Measurements from ENCODE around the gene CARD14. TPM values are rescaled to one million over a fixed set of nuclear protein-coding genes. Genes with fewer than 3 reads are reported as not detected.

The CARD14 gene
- total RNA-seq, 2 experiments from 2014 or later: not detected

DNA sequence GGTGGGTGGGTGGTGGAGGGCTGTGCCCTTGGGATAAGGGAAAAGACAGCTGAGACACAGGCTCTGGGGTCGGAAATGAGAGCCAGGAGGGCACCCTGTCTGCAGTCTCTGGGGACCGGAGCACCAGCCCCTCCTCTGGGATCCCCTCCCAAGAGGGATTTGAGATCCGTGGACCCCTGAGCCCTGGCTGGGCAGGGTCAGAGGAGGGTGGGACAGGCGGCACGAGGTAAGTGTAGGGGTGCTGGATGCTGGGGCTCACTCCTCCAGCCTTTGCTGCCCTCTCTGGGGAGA lies 49.9 kb downstream of the CARD14 start:
- Mint-ChIP-seq H3K27ac (peak overlapping the region; percentile 88), H3K9me3 (no peaks in the 10 kb centered on the region), H3K4me3 (peak overlapping the region; percentile 87), H3K36me3 (peaks cover 2% of the 10 kb centered on the region), H3K4me1 (peaks cover 29% of the 10 kb centered on the region), H3K27me3 (no peaks in the 10 kb centered on the region)
- DNase-seq: no peak

- peaks cover 2% of the 10 kb centered on the region for H3K36me3 Mint-ChIP-seq
Observed at GRCh38 chr17:80220054-80220735, 50.4 kb downstream of the CARD14 start, which contains the start of the genes SGSH and SLC26A11. Gene SGSH, minus strand, starts transcription at chr17:80220333. Its CDS starts 20 bp downstream, at chr17:80220313. Gene SLC26A11, plus strand, starts transcription at chr17:80220427. Its CDS starts 1,134 bp downstream, at chr17:80221561.

DNA sequence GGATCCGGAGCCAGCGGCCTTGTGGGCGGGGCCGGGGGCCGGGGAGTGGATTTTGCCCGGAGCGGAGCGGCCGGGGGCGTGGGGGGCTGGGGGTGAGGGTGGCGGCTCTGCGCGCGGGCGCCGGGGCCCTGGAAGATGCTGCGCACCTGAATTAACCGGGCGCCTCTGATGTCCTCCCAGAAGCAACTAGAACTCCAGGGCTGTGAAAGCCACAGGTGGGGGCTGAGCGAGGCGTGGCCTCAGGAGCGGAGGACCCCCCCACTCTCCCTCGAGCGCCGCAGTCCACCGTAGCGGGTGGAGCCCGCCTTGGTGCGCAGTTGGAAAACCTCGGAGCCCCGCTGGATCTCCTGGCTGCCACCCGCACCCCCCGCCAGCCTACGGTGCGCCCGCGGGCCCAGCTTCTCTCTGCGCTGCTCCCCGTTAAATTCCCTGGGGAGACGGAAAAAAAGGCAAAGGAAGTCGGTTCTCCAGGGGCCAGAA lies 50.9 kb downstream of the CARD14 start:
- peak overlapping the region; percentile 61 for H3K4me3 Mint-ChIP-seq
- H3K27ac Mint-ChIP-seq: no peak overlapping the region
- no peaks in the 10 kb centered on the region for H3K9me3 Mint-ChIP-seq
- no peak for DNase-seq
- peaks cover 2% of the 10 kb centered on the region for H3K36me3 Mint-ChIP-seq
- peaks cover 29% of the 10 kb centered on the region for H3K4me1 Mint-ChIP-seq
- no peaks in the 10 kb centered on the region for H3K27me3 Mint-ChIP-seq

More at GRCh38 chr17:80220054-80220735, 50.4 kb downstream of the CARD14 start, which contains the start of the genes SGSH and SLC26A11:
- H3K9me3 Mint-ChIP-seq: no peaks in the 10 kb centered on the region
- peak within 1 kb of the TSS; percentile 88 for H3K27ac Mint-ChIP-seq
- peak; percentile 70 for DNase-seq
- H3K27me3 Mint-ChIP-seq: no peaks in the 10 kb centered on the region
- H3K4me3 Mint-ChIP-seq: peak within 1 kb of the TSS; percentile 87
- H3K4me1 Mint-ChIP-seq: peaks cover 29% of the 10 kb centered on the region

GRCh38 chr17:80221351-80222105 lies 51.7 kb downstream of the CARD14 start:
- H3K4me3 Mint-ChIP-seq: peak overlapping the region; percentile 61
- H3K4me1 Mint-ChIP-seq: peaks cover 29% of the 10 kb centered on the region
- H3K27ac Mint-ChIP-seq: no peak overlapping the region
- peaks cover 2% of the 10 kb centered on the region for H3K36me3 Mint-ChIP-seq
- H3K27me3 Mint-ChIP-seq: no peaks in the 10 kb centered on the region
- no peaks in the 10 kb centered on the region for H3K9me3 Mint-ChIP-seq
- DNase-seq: no peak

DNA sequence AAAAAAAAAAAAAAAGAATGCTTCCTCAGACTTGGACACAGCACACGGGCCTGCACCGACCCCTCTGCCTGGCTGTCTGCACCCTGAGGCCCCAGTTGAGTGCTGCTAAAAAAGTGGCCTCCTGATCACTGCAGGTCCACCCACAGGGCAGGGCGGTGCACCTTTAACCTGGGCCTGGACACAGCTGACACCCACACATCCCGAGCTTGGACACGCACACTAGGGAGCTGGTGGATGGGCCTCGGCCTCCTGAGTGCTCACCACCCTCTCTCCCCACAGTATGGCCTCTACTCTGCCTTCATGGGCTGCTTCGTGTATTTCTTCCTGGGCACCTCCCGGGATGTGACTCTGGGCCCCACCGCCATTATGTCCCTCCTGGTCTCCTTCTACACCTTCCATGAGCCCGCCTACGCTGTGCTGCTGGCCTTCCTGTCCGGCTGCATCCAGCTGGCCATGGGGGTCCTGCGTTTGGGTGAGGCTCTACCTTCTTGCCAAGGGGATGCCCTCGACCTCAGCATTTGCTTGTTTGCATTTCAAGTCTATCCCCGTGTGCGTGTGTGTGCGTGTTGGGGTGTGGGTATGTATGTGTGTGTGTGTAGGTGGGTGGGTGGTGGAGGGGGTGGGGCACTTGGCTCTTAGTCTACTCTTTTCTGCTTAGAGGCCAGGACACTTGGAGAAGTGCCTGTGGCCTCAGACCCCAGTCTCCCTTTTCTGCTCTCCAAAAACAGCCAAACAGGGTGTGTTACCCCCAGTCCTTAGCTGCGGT lies 52.7 kb downstream of the CARD14 start:
- Mint-ChIP-seq H3K4me1 (peaks cover 24% of the 10 kb centered on the region), H3K27ac (no peak overlapping the region), H3K4me3 (no peak overlapping the region), H3K36me3 (peaks cover under 1% of the 10 kb centered on the region), H3K27me3 (no peaks in the 10 kb centered on the region), H3K9me3 (no peaks in the 10 kb centered on the region)
- no peak for DNase-seq

DNA sequence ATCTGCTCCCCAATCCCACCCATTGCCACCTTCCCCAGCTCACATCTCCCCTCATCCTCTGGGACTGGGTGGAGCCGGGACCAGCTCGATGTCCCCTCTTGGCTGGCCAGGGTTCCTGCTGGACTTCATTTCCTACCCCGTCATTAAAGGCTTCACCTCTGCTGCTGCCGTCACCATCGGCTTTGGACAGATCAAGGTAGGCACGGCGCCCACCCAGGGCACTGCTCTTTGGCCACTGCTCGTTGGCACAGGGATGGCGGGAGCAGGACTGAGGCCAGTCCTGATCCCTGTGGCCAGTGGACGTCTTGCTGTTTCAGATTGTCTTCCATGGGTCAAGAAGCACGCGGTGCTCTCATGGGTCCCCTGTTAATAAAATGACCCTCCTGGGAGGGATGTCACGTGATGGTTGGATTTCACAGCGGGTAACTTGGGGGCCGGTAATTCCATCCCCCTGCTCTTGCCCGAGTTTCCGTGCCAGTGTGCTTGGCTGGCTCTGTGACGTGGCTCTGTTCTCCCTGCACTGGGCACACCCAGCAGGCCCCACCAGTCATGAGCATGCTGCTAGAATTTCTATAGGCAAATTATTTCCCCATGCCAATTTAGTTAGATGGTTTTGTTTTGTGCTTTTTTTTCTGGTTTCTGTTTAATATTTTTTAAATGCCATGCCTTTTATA lies 53.4 kb downstream of the CARD14 start:
- H3K27me3 Mint-ChIP-seq: no peaks in the 10 kb centered on the region
- H3K36me3 Mint-ChIP-seq: no peaks in the 10 kb centered on the region
- no peaks in the 10 kb centered on the region for H3K9me3 Mint-ChIP-seq
- no peak overlapping the region for H3K4me3 Mint-ChIP-seq
- no peak overlapping the region for H3K27ac Mint-ChIP-seq
- H3K4me1 Mint-ChIP-seq: peaks cover 21% of the 10 kb centered on the region
- DNase-seq: no peak

DNA sequence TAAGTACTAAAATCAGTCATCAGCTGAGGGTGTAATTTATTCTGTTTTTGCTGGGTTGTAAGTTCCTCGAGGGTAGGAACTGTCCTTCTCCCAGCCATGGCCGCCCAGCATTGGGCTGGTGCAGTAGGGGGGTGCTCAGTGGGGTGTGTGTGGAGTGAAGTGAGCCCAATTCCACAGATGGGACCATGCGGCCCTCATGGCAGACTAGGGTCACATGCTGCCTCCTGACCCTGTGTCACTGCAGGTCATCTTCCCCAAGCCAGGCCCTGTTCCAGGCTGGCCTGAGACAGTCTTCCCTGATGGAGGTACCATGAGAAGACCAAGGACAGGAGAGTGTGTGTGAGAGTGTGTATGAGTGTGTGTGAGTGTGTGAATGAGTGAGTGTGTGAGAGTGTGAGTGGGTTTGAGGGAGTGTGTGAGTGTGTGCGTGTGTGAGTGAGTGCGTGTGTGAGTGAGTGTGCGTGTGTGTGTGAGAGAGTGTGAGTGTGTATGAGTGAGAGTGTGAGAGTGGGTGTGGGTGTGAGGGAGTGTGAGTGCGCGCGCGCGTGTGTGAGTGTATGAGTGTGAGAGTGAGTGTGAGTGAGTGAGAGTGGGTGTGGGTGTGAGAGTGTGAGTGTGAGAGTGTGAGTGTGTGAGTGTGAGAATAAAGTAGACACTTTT lies 54.1 kb downstream of the CARD14 start:
- Mint-ChIP-seq H3K4me3 (no peak overlapping the region), H3K27me3 (no peaks in the 10 kb centered on the region), H3K36me3 (no peaks in the 10 kb centered on the region), H3K27ac (no peak overlapping the region), H3K9me3 (no peaks in the 10 kb centered on the region), H3K4me1 (peaks cover 14% of the 10 kb centered on the region)
- DNase-seq: no peak

DNA sequence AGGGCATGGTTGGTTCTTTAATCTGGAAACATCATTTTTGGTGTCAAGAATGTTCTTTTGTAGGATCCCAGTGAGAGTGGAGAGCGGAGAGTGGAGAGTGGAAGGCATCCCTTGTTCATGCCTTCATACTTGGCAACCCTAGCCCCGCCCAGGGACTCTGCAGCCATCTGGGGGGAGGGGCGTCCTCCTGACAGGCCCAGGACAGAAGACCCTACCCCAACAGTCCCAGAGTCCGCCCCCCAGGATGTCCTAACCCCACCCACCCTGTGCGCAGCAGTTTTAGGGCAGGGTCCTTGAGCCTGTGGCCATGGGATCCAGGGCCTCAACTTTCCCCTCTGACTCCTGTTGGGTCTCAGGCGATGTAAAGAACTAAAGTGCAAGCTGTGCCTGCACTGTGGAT lies 54.9 kb downstream of the CARD14 start:
- Mint-ChIP-seq H3K27ac (no peak overlapping the region), H3K9me3 (no peaks in the 10 kb centered on the region), H3K36me3 (no peaks in the 10 kb centered on the region), H3K4me1 (peaks cover 8% of the 10 kb centered on the region), H3K4me3 (no peak overlapping the region), H3K27me3 (no peaks in the 10 kb centered on the region)
- no peak for DNase-seq

DNA sequence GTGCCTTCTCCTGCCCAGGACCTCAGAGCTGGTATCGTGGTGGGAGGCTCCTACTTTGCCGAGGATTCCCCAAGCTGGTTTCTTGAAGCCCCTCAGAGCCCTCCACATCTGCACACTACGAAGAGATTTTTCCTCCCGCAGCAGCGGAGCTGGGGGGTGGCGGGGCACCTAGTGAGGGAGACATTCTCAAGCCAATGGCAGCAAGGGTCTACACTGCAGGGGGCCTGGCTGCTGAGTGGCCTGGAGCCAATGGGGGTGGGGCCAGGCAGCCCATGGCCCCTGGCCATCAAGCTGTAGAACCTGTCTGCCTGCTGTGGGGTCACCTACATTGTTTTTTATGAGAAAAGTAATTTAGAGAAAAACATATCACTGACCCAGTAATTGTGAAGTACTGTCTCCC lies 55.4 kb downstream of the CARD14 start:
- H3K27ac Mint-ChIP-seq: no peak overlapping the region

DNA sequence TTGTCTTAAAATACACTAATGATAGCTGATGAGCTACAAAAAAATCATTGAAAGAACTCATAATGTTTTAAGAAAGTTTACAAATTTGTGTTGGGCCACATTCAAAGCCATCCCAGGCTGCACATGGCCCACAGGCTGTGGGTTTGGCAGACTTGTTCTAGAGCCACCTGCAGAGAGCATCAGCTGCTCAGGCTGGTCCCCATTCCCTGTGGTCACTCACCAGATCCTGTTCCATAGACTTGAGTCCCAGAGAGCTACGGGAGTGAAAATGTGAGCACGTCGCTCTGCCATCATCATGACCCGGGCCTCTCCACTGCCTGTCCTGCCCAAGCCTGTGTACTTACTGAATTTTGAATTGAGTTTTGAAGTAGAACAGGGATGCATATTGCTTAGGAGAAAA lies 57.3 kb downstream of the CARD14 start:
- H3K36me3 Mint-ChIP-seq: peaks cover 7% of the 10 kb centered on the region
- no peak overlapping the region for H3K4me3 Mint-ChIP-seq
- peaks cover 5% of the 10 kb centered on the region for H3K4me1 Mint-ChIP-seq

More for the DNA sequence above, 55.4 kb downstream of the CARD14 start:
- Mint-ChIP-seq H3K4me3 (no peak overlapping the region), H3K4me1 (peaks cover 5% of the 10 kb centered on the region), H3K27me3 (no peaks in the 10 kb centered on the region), H3K9me3 (no peaks in the 10 kb centered on the region), H3K36me3 (no peaks in the 10 kb centered on the region)
- no peak for DNase-seq

GRCh38 chr17:80227666-80228065 lies 57.8 kb downstream of the CARD14 start:
- Mint-ChIP-seq H3K27me3 (no peaks in the 10 kb centered on the region), H3K36me3 (peaks cover 11% of the 10 kb centered on the region), H3K9me3 (peaks cover 5% of the 10 kb centered on the region), H3K4me3 (no peak overlapping the region), H3K27ac (no peak overlapping the region), H3K4me1 (peaks cover 5% of the 10 kb centered on the region)
- no peak for DNase-seq

More for the DNA sequence above, 57.3 kb downstream of the CARD14 start:
- Mint-ChIP-seq H3K27ac (no peak overlapping the region), H3K27me3 (no peaks in the 10 kb centered on the region), H3K9me3 (peaks cover 2% of the 10 kb centered on the region)
- DNase-seq: no peak

DNA sequence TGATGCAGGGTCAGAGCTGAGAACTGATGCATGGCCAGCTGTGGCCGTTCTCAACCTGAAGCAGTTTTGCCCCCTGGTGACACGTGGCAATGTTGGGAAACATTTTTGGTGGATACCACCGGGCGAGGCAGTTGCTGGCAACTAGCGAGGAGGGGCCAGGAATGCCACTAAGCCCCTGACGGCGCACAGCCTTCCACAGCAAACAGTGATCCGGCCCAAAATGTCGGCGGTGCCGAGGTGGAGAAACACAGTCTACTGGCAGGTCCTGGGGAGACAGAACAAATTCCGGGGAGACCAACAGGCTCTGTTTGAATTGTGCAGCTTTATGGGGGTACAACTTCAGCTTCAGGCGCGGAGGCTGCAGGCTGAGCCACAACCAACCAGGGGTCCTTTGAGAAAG lies 58.6 kb downstream of the CARD14 start:
- peaks cover 10% of the 10 kb centered on the region for H3K9me3 Mint-ChIP-seq
- peaks cover 16% of the 10 kb centered on the region for H3K36me3 Mint-ChIP-seq
- no peak for DNase-seq
- peaks cover 5% of the 10 kb centered on the region for H3K4me1 Mint-ChIP-seq
- H3K27me3 Mint-ChIP-seq: no peaks in the 10 kb centered on the region
- no peak overlapping the region for H3K27ac Mint-ChIP-seq
- no peak overlapping the region for H3K4me3 Mint-ChIP-seq

DNA sequence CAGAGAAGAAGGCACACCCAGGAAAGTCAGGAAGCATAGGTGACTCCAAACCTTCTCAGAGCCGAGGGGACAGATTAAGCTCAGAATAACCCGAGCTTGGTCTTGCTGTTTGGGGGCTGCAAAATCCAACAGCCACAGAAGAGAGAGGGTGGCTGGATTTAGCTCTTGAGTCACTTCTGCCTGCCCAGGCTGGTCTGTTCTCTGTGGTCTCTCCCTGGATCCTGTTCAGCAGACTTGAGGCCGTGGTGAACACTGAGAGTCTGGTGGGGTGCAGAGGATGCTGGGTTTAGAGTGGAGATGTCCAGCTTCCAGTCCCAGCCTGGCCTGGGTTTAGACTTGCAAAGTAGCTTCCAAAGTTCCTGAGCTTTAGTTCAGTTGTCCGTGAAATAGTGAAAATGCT lies 59.2 kb downstream of the CARD14 start:
- Mint-ChIP-seq H3K4me1 (peaks cover 3% of the 10 kb centered on the region), H3K9me3 (peaks cover 12% of the 10 kb centered on the region), H3K27me3 (no peaks in the 10 kb centered on the region), H3K4me3 (no peak overlapping the region), H3K27ac (no peak overlapping the region), H3K36me3 (peaks cover 20% of the 10 kb centered on the region)
- DNase-seq: no peak

GRCh38 chr17:80232438-80232837 lies 62.6 kb downstream of the CARD14 start:
- no peak for DNase-seq
- Mint-ChIP-seq H3K9me3 (peaks cover 15% of the 10 kb centered on the region), H3K27me3 (no peaks in the 10 kb centered on the region), H3K4me1 (no peaks in the 10 kb centered on the region), H3K4me3 (no peak overlapping the region), H3K36me3 (peaks cover 28% of the 10 kb centered on the region), H3K27ac (no peak overlapping the region)

All from activated naive CD8-positive, alpha-beta T cell treated with anti-CD3 and anti-CD28 coated beads for 36 hours (primary cell).